Heart left ventricle (tissue), 16 donors: ENCODE measurements around the gene LAMA3. TPM values are rescaled to one million over a fixed set of nuclear protein-coding genes. Genes with fewer than 3 reads are reported as not detected.

ENCODE experiments used
- ATAC-seq, 4 donors: fragments of 200-7000 bp; cut with Tn5 transposase; one replicate each; pipeline ENCODE4 v1.9.1; 2020 to 2022; ENCODE audit warnings: moderate library complexity in 4 of 4, mild to moderate bottlenecking in 3 of 4, moderate number of reproducible peaks in 1 of 4
- DNase-seq, 5 donors: peaks; one replicate each; pipeline ENCODE4 v3.0.0-alpha.2; 2020
- H3K27ac ChIP-seq, 12 donors: fragments of 200-600 bp; sonication (generic) in 4 of 12; one replicate each; pipeline versions ENCODE4 v1.5.0 to v1.8.0; 2016 to 2022; ENCODE audit warnings: mild to moderate bottlenecking in 2 of 12
- H3K27me3 ChIP-seq, 9 donors: fragments of 200-600 bp; sonication (generic) in 2 of 9; one replicate each; pipeline versions ENCODE4 v1.5.1 to v1.8.0; 2016 to 2022; ENCODE audit warnings: mild to moderate bottlenecking in 3 of 9
- H3K36me3 ChIP-seq, 9 donors: fragments of 200-600 bp; sonication (generic) in 2 of 9; one replicate each; pipeline versions ENCODE4 v1.5.0 to v1.8.0; 2018 to 2022; ENCODE audit warnings: mild to moderate bottlenecking in 2 of 9
- H3K4me1 ChIP-seq, 12 donors: fragments of 200-600 bp; sonication (generic) in 4 of 12; one replicate each; pipeline versions ENCODE4 v1.5.0 to v1.8.0; 2016 to 2022; ENCODE audit warnings: mild to moderate bottlenecking in 3 of 12
- H3K4me3 ChIP-seq, 12 donors: fragments of 200-600 bp; sonication (generic) in 4 of 12; one replicate each; pipeline versions ENCODE4 v1.5.0 to v1.8.0; 2017 to 2022; ENCODE audit warnings: mild to moderate bottlenecking in 9 of 12, moderate library complexity in 4 of 12
- H3K9me3 ChIP-seq, 12 donors: fragments of 200-600 bp; sonication (generic) in 4 of 12; one replicate each; pipeline versions ENCODE4 v1.5.0 to v1.8.0; 2016 to 2022; ENCODE audit warnings: mild to moderate bottlenecking in 1 of 12
- POLR2A ChIP-seq, 2 donors: fragments of 450-650 bp; IDR thresholded peaks; one replicate each; pipeline ENCODE4 v1.6.1; 2017; ENCODE audit warnings: antibody characterized with exemption in 2 of 2, mild to moderate bottlenecking in 2 of 2, moderate library complexity in 2 of 2
- WGBS, 4 donors: extraction: QIAGEN DNeasy Blood & Tissue Kit in 2 of 4; methylation state at CpG; one replicate each; pipeline versions ENCODE4 v1.1.5 to v1.1.7; 2013 to 2018; 5-methylcytosine and 5-hydroxymethylcytosine counted together
- intact Hi-C, 10 donors: fragments of 100-400 bp; cut with DNase I; formaldehyde crosslinking; loops; one replicate each; pipeline versions ENCODE4 v1.11.1 to v1.14.2; 2022
- polyA plus RNA-seq, 2 donors: library from polyadenylated mRNA; stranded (reverse); fragments of 200-250 nt; gene quantifications; one replicate each; pipeline ENCODE4 v1.2.3, GENCODE V29; 2013
- total RNA-seq, 9 donors: library from RNA; depleted of rRNA in 2 of 9; stranded (reverse); fragments of >200 nt in 2 of 9; fragmentation: NEBNext Ultra II Directional in 3 of 9; extraction: Animal tissue kit (Norgen Biotek cat#: 25700) in 3 of 9; gene quantifications; one replicate each; pipeline versions ENCODE4 v1.1.0 to v1.2.4, GENCODE V29; 2016 to 2023
- TF ChIP-seq, protein P1 (sequence below), 12 donors: fragments of 200-600 bp; sonication (generic) in 4 of 12; IDR thresholded peaks; one replicate each; pipeline versions ENCODE4 v1.5.0 to v1.8.0; 2018 to 2022; ENCODE audit warnings: antibody characterized with exemption in 12 of 12, mild to moderate bottlenecking in 5 of 12
- donor health status: ischemic (EF 13 %, LVEDD 7.1; RV severe dilation, severe dysfunction).
- donor health status: healthy with polysubstance abuse.
- donor health status: DM: no; HTN: yes; CAD: no.
- donor health status: DM: no; HTN: no; CAD: no.
- donor health status: ischemic (EF 25% LVEDD 6.9; RV normal size, moderate dysfunction).
- donor health status: ischemic (EF 25% LVEDD 5.7; RV mildly dilated, moderate dysfunction).
- donor health status: healthy.
- donor health status: DM: yes; HTN: yes; CAD: no.
- donor health status: ischemic (EF 35%, LVEDD 5.7; RV mildly dilated, moderate dysfunction).
- donor health status: nonischemic (EF 11% LVEDD 7.7; RV severe dilation, severe dysfunction).
- donor health status: DM: yes; HTN: yes; CAD: no.
- donor health status: PGD.
- donor health status: ischemic (EF 29% LVEDD 5.4; RV normal size, mild dysfunction).
- donor health status: nonischemic (EF 23%, LVEDD 6.1; RV moderate dilation, normal function).

Gene LAMA3
- total and polyA plus RNA-seq, 11 donors: 1.2 to 6.6 (median 3.2) TPM

DNA sequence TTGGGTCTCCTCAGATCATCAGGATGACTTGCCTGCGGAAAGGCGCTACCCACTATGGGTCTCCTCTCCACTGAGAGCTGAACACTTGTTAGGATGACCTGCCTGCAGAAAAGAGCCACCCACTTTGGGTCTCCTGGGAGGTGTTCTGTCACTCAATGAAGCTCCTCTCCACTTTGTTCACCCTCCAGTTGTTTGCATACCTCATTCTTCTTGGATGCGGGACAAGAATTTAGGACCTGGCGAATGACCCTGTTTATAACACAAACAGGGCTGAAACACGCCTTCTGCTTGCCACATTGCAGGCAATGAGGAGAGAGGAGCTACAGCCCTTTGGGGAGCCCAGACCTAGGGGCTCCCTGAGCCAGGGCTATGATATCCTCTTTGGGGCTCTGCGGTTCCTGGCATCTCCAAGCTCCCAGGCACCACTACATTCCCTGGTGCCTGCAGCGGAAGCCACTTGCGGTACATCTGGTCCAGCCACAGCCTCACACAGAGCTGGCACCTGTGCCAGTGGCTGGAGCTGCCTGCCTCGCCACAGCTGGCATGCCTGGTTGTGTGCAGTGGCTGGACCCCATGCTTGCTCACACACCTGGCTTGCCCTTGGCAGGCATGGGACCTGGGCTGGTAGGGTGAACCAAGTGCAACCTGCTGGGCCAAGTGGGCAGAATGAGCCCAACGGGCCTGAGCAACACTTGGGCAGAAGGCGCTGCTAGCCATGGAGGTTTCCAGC, 47.2 kb upstream of the LAMA3 start:
- Histone ChIP-seq H3K27me3 (peaks cover 0 to 3% (median 0%) of the 10 kb centered on the region in 9 donors), H3K9me3 (peaks cover 0 to 13% (median 0%) of the 10 kb centered on the region in 12 donors), H3K36me3 (peaks cover 0 to 24% (median 0%) of the 10 kb centered on the region in 9 donors), H3K4me3 (no peak overlapping the region), H3K27ac (no peak overlapping the region), H3K4me1 (no peaks in the 10 kb centered on the region)
- no peak for DNase-seq
- TF ChIP-seq, protein P1, sequence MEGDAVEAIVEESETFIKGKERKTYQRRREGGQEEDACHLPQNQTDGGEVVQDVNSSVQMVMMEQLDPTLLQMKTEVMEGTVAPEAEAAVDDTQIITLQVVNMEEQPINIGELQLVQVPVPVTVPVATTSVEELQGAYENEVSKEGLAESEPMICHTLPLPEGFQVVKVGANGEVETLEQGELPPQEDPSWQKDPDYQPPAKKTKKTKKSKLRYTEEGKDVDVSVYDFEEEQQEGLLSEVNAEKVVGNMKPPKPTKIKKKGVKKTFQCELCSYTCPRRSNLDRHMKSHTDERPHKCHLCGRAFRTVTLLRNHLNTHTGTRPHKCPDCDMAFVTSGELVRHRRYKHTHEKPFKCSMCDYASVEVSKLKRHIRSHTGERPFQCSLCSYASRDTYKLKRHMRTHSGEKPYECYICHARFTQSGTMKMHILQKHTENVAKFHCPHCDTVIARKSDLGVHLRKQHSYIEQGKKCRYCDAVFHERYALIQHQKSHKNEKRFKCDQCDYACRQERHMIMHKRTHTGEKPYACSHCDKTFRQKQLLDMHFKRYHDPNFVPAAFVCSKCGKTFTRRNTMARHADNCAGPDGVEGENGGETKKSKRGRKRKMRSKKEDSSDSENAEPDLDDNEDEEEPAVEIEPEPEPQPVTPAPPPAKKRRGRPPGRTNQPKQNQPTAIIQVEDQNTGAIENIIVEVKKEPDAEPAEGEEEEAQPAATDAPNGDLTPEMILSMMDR (IDR thresholded peaks at IDR 0.05): no peak
- TF ChIP-seq POLR2A (IDR thresholded peaks at IDR 0.05): no peak
- intact Hi-C loops: no loop called here
- WGBS, 4 donors: 96 to 99% (median 97%) methylated on average over 10 to 11 of the region's 11 CpGs
- ATAC-seq: no peak

DNA sequence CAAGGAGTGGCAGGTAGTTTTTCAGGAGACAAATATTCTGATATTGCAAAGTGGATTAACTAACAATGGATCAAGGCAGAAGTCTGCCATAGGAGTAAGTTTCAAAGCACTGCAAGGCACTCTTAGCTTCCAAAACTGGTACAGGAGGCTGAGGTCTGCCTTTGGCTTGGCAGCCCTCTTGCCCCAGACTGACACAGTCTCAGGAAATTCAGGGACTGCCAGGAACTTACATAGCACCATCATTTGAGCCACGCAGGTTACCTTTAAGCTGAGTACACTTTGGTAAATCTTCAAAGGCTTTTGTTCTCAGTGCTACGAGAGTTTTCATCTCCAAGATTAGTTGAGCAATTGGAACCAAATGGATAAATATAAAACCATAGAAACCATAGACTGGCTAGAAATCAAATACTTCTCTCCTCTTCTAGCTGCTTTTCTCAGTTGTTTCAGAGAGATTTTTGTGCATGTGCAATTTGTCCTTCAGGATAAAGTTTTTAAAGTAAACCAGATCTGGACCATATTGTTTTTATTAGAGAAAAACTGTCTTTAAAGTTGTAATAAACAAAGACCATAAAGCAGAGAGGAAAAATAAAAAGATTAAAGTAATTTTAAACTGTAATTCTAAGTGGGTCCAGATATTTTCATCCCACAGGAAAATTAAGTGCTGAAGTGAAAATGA, 45.3 kb upstream of the LAMA3 start:
- no peak for DNase-seq
- peaks cover 0 to 18% (median 2%) of the 10 kb centered on the region in 12 donors for H3K4me1 ChIP-seq
- H3K9me3 ChIP-seq: peaks cover 0 to 13% (median 0%) of the 10 kb centered on the region in 12 donors
- H3K4me3 ChIP-seq: no peak overlapping the region
- peaks cover 0 to 24% (median 0%) of the 10 kb centered on the region in 9 donors for H3K36me3 ChIP-seq
- 91 to 98% (median 94%) methylated on average over 2 of the region's 2 CpGs for WGBS, 4 donors
- no peak for TF ChIP-seq POLR2A (IDR thresholded peaks at IDR 0.05)
- TF ChIP-seq, protein P1 (IDR thresholded peaks at IDR 0.05): no peak
- H3K27me3 ChIP-seq: no peaks in the 10 kb centered on the region
- no peak for ATAC-seq
- no peak overlapping the region for H3K27ac ChIP-seq
- intact Hi-C loops: no loop called here

DNA sequence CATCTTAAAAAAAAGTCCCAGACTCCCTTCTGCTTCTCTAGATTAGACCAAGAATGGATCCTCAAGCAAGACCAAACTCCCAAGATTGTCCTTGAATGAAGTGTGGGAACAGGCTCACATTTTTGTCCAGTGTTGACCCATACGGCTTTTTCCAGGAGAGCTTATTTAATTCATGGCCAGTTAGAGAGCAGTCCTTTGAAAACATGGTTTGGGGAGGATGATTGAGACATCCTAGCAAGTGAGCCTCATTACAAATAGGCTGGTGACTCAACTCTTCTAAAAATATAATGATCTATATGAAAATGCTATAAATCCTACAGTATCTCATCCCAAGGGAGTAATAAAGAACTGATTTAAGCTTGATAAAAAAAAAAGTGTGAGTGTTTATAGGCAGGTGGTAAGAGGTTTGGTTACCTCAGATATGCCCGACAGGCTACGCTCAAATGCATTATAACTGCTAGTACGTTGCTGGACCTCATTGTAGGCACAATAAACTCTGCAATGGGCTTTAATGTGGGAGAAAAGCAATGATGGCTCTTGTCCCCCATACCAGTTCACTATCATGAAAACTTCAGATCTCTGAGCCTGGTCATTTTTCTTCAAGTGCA, 43.6 kb upstream of the LAMA3 start:
- WGBS, 4 donors: 85 to 95% (median 94%) methylated on average over 4 of the region's 4 CpGs
- H3K4me1 ChIP-seq: peaks cover 0 to 31% (median 8%) of the 10 kb centered on the region in 12 donors
- ATAC-seq: no peak

More for the DNA sequence above, 43.6 kb upstream of the LAMA3 start:
- no peak overlapping the region for H3K27ac ChIP-seq
- H3K36me3 ChIP-seq: peaks cover 0 to 24% (median 0%) of the 10 kb centered on the region in 9 donors
- no peaks in the 10 kb centered on the region for H3K27me3 ChIP-seq
- intact Hi-C loops: no loop called here
- DNase-seq: no peak
- H3K9me3 ChIP-seq: peaks cover 0 to 13% (median 0%) of the 10 kb centered on the region in 12 donors
- no peak overlapping the region for H3K4me3 ChIP-seq
- TF ChIP-seq POLR2A (IDR thresholded peaks at IDR 0.05): no peak
- TF ChIP-seq, protein P1 (IDR thresholded peaks at IDR 0.05): no peak
